KMS-11 (cell line): ENCODE data around the gene LYRM1.

Source experiments
- H2AFZ ChIP-seq: fragments of 200-600 bp; sonication (generic); 2 replicates; pipeline ENCODE4 v1.6.1; 2016; ENCODE audit warnings: antibody characterized with exemption, mixed run types, low read depth
- H3K27ac ChIP-seq: fragments of 200-600 bp; sonication (generic); 2 replicates; pipeline ENCODE4 v1.6.1; 2016; ENCODE audit warnings: mild to moderate bottlenecking, mixed run types
- H3K27me3 ChIP-seq: fragments of 200-600 bp; sonication (generic); 2 replicates; pipeline ENCODE4 v1.6.1; 2017; ENCODE audit warnings: mild to moderate bottlenecking, low read depth, mixed run types, moderate library complexity; ENCODE audit not compliant: insufficient read depth
- H3K36me3 ChIP-seq: fragments of 200-600 bp; sonication (generic); 2 replicates; pipeline ENCODE4 v1.6.1; 2017; ENCODE audit warnings: mild to moderate bottlenecking, mixed run types; ENCODE audit not compliant: insufficient read depth
- H3K4me1 ChIP-seq: fragments of 200-600 bp; sonication (generic); 2 replicates; pipeline ENCODE4 v1.6.1; 2016; ENCODE audit warnings: mild to moderate bottlenecking, low read depth, mixed run types; ENCODE audit not compliant: poor library complexity, severe bottlenecking
- H3K4me2 ChIP-seq: fragments of 200-600 bp; sonication (generic); 2 replicates; pipeline ENCODE4 v1.7.0; 2016; ENCODE audit warnings: mild to moderate bottlenecking, mixed run types
- H3K4me3 ChIP-seq: fragments of 200-600 bp; sonication (generic); IDR thresholded peaks from 2 replicates; pipeline ENCODE4 v1.6.1; 2017; ENCODE audit warnings: low read depth, low read length, mixed read lengths; ENCODE audit not compliant: insufficient read depth
- H3K79me2 ChIP-seq: fragments of 200-600 bp; sonication (generic); 2 replicates; pipeline ENCODE4 v1.6.1; 2016; ENCODE audit warnings: low read depth, mixed run types; ENCODE audit not compliant: insufficient read depth
- H3K9ac ChIP-seq: fragments of 200-600 bp; sonication (generic); 2 replicates; pipeline ENCODE4 v1.6.1; 2016; ENCODE audit warnings: mild to moderate bottlenecking, mixed run types
- H4K20me1 ChIP-seq: fragments of 200-600 bp; sonication (generic); 2 replicates; pipeline ENCODE4 v1.6.1; 2016; ENCODE audit warnings: mild to moderate bottlenecking, mixed run types; ENCODE audit not compliant: insufficient read depth
- TF ChIP-seq, protein P1 (sequence below): fragments of 200-600 bp; sonication (generic); conservative IDR thresholded peaks from 2 replicates; pipeline ENCODE4 v1.6.1; 2017; ENCODE audit warnings: low read depth, mild to moderate bottlenecking, antibody characterized with exemption, low read length, moderate library complexity, mixed read lengths

The LYRM1 gene

DNA sequence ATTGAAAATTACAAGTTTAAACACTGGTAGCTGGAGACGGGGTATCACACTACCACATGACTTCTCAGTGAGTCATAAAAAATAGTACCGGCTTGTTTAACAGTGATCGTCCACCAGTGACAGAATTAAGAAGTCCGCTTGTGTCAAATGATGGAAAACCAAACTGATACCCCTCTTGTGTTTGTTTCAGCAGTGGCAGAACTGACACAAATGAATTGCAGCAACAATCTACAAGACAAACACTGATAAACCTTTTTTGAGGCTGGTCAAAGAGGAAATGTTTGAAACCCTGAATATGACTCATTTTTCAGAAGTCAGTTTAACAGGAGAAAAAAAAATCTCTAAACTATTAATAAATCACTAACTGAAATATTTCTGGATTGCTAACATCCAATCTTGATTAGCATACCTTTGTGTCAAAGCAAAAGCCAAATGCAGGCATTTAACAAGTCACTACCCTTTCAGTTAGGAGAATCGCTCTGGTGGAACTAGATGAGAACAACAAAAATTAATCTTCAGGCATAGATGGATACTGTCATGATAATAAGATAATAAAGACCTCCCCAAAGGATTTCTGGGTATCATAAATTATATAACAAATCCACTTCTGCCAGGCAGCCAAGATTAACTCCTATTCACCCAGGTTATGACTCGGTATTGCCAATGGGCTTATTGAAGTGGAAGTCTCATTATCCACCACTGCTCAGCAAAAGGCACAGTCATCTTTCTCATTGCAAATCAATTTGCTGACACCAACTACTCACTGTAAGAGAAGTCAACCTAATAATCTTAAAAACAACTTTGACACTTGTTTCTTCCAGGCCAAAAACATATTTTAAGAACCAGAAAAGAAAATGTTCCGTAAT lies 21.2 kb upstream of the LYRM1 start:
- H3K9ac ChIP-seq, result no peak overlapping the region

DNA sequence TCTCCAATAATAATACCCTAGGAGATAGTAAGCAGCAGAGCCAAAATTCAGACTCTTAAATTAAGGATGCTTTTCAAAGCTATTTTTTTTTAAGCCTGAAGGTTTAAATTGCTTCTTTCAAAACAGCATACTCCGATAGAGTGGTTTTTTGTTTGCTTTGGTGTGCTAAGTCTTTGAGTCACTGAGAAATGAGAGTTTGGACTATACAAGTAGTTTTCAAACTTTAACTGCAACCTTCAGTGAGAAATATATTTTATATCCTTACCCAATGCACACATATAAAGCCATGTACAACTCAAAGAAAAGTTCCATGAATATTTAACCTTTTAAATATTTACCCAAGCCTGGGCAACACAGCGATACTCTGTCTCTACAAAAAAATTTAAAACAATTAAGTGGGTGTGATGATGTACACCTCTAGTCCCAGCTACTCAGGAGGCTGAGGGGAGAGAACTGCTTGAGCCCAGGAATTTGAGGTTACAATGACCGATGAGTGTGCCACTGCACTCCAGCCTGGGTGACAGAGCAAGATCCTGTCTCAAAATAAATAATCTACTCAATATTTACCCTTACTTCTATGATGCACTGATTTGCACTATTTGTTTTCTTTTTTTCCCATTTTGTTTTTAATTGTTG lies 19.6 kb upstream of the LYRM1 start:
- H3K4me2 ChIP-seq, result no peak overlapping the region
- H3K27ac ChIP-seq, result no peak overlapping the region
- TF ChIP-seq, protein P1, sequence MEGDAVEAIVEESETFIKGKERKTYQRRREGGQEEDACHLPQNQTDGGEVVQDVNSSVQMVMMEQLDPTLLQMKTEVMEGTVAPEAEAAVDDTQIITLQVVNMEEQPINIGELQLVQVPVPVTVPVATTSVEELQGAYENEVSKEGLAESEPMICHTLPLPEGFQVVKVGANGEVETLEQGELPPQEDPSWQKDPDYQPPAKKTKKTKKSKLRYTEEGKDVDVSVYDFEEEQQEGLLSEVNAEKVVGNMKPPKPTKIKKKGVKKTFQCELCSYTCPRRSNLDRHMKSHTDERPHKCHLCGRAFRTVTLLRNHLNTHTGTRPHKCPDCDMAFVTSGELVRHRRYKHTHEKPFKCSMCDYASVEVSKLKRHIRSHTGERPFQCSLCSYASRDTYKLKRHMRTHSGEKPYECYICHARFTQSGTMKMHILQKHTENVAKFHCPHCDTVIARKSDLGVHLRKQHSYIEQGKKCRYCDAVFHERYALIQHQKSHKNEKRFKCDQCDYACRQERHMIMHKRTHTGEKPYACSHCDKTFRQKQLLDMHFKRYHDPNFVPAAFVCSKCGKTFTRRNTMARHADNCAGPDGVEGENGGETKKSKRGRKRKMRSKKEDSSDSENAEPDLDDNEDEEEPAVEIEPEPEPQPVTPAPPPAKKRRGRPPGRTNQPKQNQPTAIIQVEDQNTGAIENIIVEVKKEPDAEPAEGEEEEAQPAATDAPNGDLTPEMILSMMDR, result no peak
- no peaks in the 10 kb centered on the region; the same call in 1 of the 2 replicates for H3K27me3 ChIP-seq
- peaks cover 4% of the 10 kb centered on the region for H3K4me1 ChIP-seq
- no peaks in the 10 kb centered on the region for H3K36me3 ChIP-seq
- H3K79me2 ChIP-seq, result no peaks in the 10 kb centered on the region
- H2AFZ ChIP-seq, result no peak overlapping the region
- no peaks in the 10 kb centered on the region for H4K20me1 ChIP-seq
- no peak overlapping the region for H3K9ac ChIP-seq
- H3K4me3 ChIP-seq, result no peak overlapping the region

More for the DNA sequence above, 21.2 kb upstream of the LYRM1 start:
- Histone ChIP-seq H2AFZ (no peak overlapping the region), H4K20me1 (no peaks in the 10 kb centered on the region), H3K36me3 (no peaks in the 10 kb centered on the region), H3K27me3 (no peaks in the 10 kb centered on the region; the same call in 1 of the 2 replicates), H3K27ac (no peak overlapping the region), H3K4me1 (peaks cover 20% of the 10 kb centered on the region), H3K4me3 (no peak overlapping the region), H3K4me2 (no peak overlapping the region), H3K79me2 (no peaks in the 10 kb centered on the region)
- TF ChIP-seq, protein P1, result no peak

DNA sequence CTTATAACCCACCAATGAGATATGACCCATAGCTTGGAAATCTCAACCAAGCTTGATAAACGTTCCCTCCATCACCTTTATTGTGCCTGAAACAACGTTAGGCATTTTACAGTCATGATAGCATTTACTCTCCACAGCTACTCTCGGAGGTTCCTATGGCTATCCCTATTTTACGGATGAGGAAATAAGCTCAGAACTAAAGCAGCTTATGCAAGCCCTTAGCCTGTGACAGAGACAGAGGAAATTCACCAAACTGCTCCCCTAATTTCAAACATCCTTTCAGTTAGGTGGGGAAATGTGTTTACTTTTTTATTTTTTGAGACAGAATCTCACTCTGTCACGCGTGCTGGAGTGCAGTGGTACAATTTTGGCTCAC lies 19.1 kb upstream of the LYRM1 start:
- TF ChIP-seq, protein P1, result no peak
- Histone ChIP-seq H3K27me3 (no peaks in the 10 kb centered on the region; the same call in 1 of the 2 replicates), H3K4me3 (no peak overlapping the region), H3K4me1 (no peaks in the 10 kb centered on the region), H2AFZ (no peak overlapping the region), H3K36me3 (no peaks in the 10 kb centered on the region), H4K20me1 (no peaks in the 10 kb centered on the region), H3K27ac (no peak overlapping the region), H3K9ac (no peak overlapping the region), H3K79me2 (no peaks in the 10 kb centered on the region), H3K4me2 (no peak overlapping the region)

DNA sequence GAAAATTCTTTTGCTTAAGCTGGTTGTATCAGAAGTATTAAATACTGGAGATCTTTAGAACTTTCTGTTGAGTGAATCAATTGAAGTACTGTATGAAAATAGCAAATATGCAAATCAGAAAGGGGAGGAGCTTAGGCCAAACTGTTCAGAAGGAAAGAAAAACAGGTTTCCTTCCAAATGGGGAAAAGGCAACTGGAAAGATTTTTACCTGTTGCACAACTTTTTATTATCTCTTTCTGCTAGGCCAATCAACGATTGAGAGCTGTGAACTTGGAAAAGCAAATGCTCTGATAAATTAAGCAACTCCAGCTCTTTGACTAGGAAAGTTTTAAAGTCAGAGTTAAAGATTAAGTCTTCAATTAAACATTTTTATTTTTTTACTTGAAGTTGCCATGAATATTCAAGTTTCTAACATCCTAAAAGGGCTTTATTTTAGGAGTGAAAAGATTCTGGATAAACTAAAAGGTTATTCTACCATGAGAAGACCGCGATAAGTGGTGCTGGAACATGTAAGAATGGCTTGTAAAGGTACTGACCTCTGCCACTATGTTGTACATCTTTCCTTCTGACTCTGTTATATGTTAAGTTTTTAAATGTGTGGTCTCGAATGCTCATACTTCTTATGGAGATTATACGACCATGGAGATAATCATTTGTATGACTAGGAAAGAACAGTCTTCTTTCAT lies 16.9 kb upstream of the LYRM1 start:
- TF ChIP-seq, protein P1, result no peak

More for the DNA sequence above, 16.9 kb upstream of the LYRM1 start:
- H3K4me3 ChIP-seq, result no peak overlapping the region
- H3K4me2 ChIP-seq, result no peak overlapping the region
- H3K9ac ChIP-seq, result no peak overlapping the region
- no peaks in the 10 kb centered on the region for H4K20me1 ChIP-seq
- H3K4me1 ChIP-seq, result no peaks in the 10 kb centered on the region
- H3K27ac ChIP-seq, result no peak overlapping the region
- H3K79me2 ChIP-seq, result no peaks in the 10 kb centered on the region
- H3K36me3 ChIP-seq, result no peaks in the 10 kb centered on the region
- H3K27me3 ChIP-seq, result no peaks in the 10 kb centered on the region
- H2AFZ ChIP-seq, result no peak overlapping the region
